ENCODE measurements around the gene ARMC2. TPM values are rescaled to one million over a fixed set of nuclear protein-coding genes. Genes with fewer than 3 reads are reported as not detected.
"Not testable (repeated sequence)": the region's sequence is repeated elsewhere in the genome, so short reads cannot be mapped to it uniquely, and the experiment has no call there.

ARMC2 gene
- total and polyA plus RNA-seq, 4 donors = 11.8 to 18.5 (median 14.3) TPM

- no peak for DNase-seq (ENCODE audit: low read depth in 4 of 6, low spot score in 6 of 6)
- Histone ChIP-seq H3K27me3 (ENCODE audit: control insufficient read depth, insufficient read depth, low read length) (no peaks in the 10 kb centered on the region), H3K4me1 (ENCODE audit: control insufficient read depth, insufficient read depth, low read length) (peaks cover 4% of the 10 kb centered on the region), H3K4me3 (ENCODE audit: low read depth, low read length) (no peak overlapping the region), H3K36me3 (ENCODE audit: control insufficient read depth, insufficient read depth, low read length) (peaks cover 8% of the 10 kb centered on the region), H3K27ac (ENCODE audit: low read depth, low read length) (no peak overlapping the region), H3K9me3 (ENCODE audit: control insufficient read depth, insufficient read depth, low read length) (no peaks in the 10 kb centered on the region)
- WGBS (ENCODE audit: insufficient coverage) = 100% methylated on average over 2 of the region's 5 CpGs
These were observed 118.0 kb downstream of the ARMC2 start for GRCh38 chr6:108966251-108966650.

DNA sequence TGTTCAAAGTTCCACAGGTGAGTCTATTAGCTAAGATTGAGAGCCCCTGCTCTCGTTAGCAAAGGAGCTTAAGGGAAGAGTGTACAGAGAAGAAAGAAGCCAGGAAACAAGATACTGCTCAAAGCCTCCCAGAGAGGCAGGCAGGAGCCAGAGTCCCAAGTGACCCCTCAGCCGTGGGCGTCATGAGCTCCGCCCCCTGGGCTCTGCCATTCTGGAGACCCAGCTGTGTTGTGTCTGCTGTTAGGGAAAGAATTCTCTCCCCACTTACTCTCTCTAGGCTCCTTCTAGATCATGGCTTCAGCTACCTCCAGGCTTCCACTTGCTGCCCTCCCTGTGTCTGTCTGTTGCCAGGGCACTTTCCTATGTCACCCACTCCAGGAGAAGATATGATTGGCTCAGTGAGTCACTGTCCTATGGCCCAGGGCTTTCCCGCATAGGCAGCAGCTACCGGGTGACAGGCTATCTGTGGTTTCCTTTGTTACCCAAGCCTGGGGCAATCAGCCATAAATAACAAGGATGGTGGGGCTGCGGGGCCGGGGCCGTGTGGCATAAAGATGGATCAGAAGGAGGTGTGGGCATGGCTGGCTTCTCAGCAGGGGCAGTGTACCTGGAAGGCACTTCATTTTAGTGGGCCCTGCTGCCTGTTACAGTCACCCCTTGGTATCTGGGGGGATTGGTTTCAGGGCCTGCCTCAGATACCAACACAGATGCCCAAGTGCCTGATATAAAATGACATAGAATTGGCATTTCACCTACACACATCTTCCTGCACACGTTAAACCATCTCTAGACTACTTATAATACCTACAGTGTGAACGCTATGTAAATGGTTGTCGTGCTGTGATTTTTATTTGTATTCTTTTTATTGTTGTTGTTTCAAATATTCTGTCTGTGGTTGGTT, 118.9 kb downstream of the ARMC2 start:
- Histone ChIP-seq H3K27ac (ENCODE audit: low read depth, low read length) (no peak overlapping the region), H3K4me1 (ENCODE audit: control insufficient read depth, insufficient read depth, low read length) (peaks cover 4% of the 10 kb centered on the region), H3K27me3 (ENCODE audit: control insufficient read depth, insufficient read depth, low read length) (no peaks in the 10 kb centered on the region), H3K4me3 (ENCODE audit: low read depth, low read length) (no peak overlapping the region), H3K9me3 (ENCODE audit: control insufficient read depth, insufficient read depth, low read length) (no peaks in the 10 kb centered on the region), H3K36me3 (ENCODE audit: control insufficient read depth, insufficient read depth, low read length) (peaks cover 8% of the 10 kb centered on the region)
- no peak for DNase-seq (ENCODE audit: low read depth in 4 of 6, low spot score in 6 of 6)
- WGBS (ENCODE audit: insufficient coverage) = 28% methylated on average over 3 of the region's 12 CpGs

- Histone ChIP-seq H3K27ac (ENCODE audit: low read depth, low read length) (no peak overlapping the region), H3K36me3 (ENCODE audit: control insufficient read depth, insufficient read depth, low read length) (peaks cover 8% of the 10 kb centered on the region), H3K9me3 (ENCODE audit: control insufficient read depth, insufficient read depth, low read length) (no peaks in the 10 kb centered on the region), H3K4me3 (ENCODE audit: low read depth, low read length) (no peak overlapping the region), H3K27me3 (ENCODE audit: control insufficient read depth, insufficient read depth, low read length) (no peaks in the 10 kb centered on the region), H3K4me1 (ENCODE audit: control insufficient read depth, insufficient read depth, low read length) (peaks cover 4% of the 10 kb centered on the region)
- DNase-seq (ENCODE audit: low read depth in 4 of 6, low spot score in 6 of 6) = no peak
- WGBS (ENCODE audit: insufficient coverage) = 85% methylated on average over 7 of the region's 14 CpGs
These were observed 120.4 kb downstream of the ARMC2 start for GRCh38 chr6:108968325-108969316.

GRCh38 chr6:108969776-108970175, 121.6 kb downstream of the ARMC2 start:
- DNase-seq (ENCODE audit: low read depth in 4 of 6, low spot score in 6 of 6) = no peak
- WGBS (ENCODE audit: insufficient coverage) = 93% methylated on average over 2 of the region's 2 CpGs
- Histone ChIP-seq H3K4me1 (ENCODE audit: control insufficient read depth, insufficient read depth, low read length) (peaks cover 4% of the 10 kb centered on the region), H3K27me3 (ENCODE audit: control insufficient read depth, insufficient read depth, low read length) (no peaks in the 10 kb centered on the region), H3K36me3 (ENCODE audit: control insufficient read depth, insufficient read depth, low read length) (peaks cover 5% of the 10 kb centered on the region), H3K4me3 (ENCODE audit: low read depth, low read length) (no peak overlapping the region), H3K27ac (ENCODE audit: low read depth, low read length) (no peak overlapping the region), H3K9me3 (ENCODE audit: control insufficient read depth, insufficient read depth, low read length) (no peaks in the 10 kb centered on the region)

DNA sequence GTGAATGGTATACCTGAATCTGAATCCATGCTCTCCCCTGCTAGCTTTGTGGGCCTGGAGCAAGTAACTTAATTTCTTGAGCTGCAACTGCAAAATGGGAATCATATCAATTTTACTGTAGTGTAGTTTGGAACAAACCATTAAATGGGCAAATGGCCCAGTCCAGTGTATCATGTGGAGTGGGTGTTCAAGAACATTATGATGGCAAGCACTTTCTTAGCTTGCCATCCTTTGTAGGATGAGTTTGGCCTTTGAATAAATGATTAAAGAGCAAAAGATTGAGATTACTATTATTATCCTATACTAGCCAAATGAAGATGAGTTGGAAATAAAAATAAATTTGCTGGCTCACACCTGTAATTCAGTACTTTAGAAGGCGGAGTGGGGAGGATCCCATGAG, 126.0 kb downstream of the ARMC2 start:
- WGBS (ENCODE audit: insufficient coverage) = 80% methylated on average over 1 of the region's 1 CpG
- Histone ChIP-seq H3K27ac (ENCODE audit: low read depth, low read length) (no peak overlapping the region), H3K9me3 (ENCODE audit: control insufficient read depth, insufficient read depth, low read length) (no peaks in the 10 kb centered on the region)

GRCh38 chr6:108978638-108979037, 130.4 kb downstream of the ARMC2 start:
- H3K9me3 ChIP-seq (ENCODE audit: control insufficient read depth, insufficient read depth, low read length); H3K4me1 ChIP-seq (ENCODE audit: control insufficient read depth, insufficient read depth, low read length); H3K36me3 ChIP-seq (ENCODE audit: control insufficient read depth, insufficient read depth, low read length); H3K27ac ChIP-seq (ENCODE audit: low read depth, low read length); H3K4me3 ChIP-seq (ENCODE audit: low read depth, low read length); DNase-seq (ENCODE audit: low read depth in 4 of 6, low spot score in 6 of 6); H3K27me3 ChIP-seq (ENCODE audit: control insufficient read depth, insufficient read depth, low read length): not testable (repeated sequence)
- WGBS (ENCODE audit: insufficient coverage) = no CpG with 5 or more reads among the region's 1 CpG

More for the DNA sequence above, 126.0 kb downstream of the ARMC2 start:
- Histone ChIP-seq H3K36me3 (ENCODE audit: control insufficient read depth, insufficient read depth, low read length) (no peaks in the 10 kb centered on the region), H3K4me3 (ENCODE audit: low read depth, low read length) (no peak overlapping the region), H3K4me1 (ENCODE audit: control insufficient read depth, insufficient read depth, low read length) (no peaks in the 10 kb centered on the region), H3K27me3 (ENCODE audit: control insufficient read depth, insufficient read depth, low read length) (no peaks in the 10 kb centered on the region)
- no peak for DNase-seq (ENCODE audit: low read depth in 4 of 6, low spot score in 6 of 6)

DNA sequence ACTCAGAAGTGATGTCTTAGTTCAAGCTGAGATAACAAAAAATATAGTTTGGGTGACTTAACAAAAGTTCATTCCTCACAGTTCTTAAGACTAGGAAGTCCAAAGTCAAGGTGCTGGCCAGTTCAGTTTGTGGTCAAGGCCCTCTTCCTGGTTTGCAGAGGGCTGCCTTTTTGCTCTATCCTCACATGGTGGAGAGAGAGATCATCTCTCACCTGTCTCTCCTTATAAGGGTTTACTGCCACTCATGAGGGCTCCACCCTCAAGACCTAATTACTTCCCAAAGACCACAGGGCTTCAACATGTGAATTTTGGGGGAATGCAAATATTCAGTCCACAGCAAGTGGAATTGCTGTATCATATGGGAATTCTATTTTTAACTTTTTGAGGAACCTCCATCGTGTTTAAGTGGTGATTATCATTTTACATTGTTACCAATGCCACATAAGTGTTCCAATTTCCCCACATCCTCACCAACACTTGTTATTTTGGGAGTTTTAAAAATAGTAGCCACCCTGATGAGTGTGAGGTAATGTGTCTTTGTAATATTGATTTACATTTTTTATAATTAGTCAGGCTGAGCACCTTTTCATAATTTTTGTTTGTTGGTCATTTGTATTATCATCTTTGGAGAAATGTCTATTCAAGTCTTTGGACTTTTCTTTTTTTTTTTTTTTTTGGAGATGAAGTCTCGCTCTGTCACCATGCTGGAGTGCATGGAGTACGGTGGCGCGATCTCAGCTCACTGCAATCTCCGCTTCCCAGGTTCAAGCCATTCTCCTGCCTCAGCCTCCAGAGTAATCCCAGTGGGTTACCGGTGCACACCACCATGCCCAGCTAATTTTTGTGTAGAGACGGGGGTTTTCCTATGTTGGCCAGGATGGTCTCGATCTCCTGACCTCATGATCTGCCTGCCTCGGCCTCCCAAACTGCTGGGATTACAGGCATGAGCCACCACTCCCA, 134.2 kb downstream of the ARMC2 start:
- H3K9me3 ChIP-seq (ENCODE audit: control insufficient read depth, insufficient read depth, low read length) = no peaks in the 10 kb centered on the region
- no peaks in the 10 kb centered on the region for H3K4me1 ChIP-seq (ENCODE audit: control insufficient read depth, insufficient read depth, low read length)
- no peak for DNase-seq (ENCODE audit: low read depth in 4 of 6, low spot score in 6 of 6)
- H3K27ac ChIP-seq (ENCODE audit: low read depth, low read length) = no peak overlapping the region
- 100% methylated on average over 5 of the region's 10 CpGs for WGBS (ENCODE audit: insufficient coverage)
- no peak overlapping the region for H3K4me3 ChIP-seq (ENCODE audit: low read depth, low read length)
- no peaks in the 10 kb centered on the region for H3K36me3 ChIP-seq (ENCODE audit: control insufficient read depth, insufficient read depth, low read length)
- no peaks in the 10 kb centered on the region for H3K27me3 ChIP-seq (ENCODE audit: control insufficient read depth, insufficient read depth, low read length)

GRCh38 chr6:108983151-108983550, 134.9 kb downstream of the ARMC2 start:
- Histone ChIP-seq H3K4me1 (ENCODE audit: control insufficient read depth, insufficient read depth, low read length) (no peaks in the 10 kb centered on the region), H3K27ac (ENCODE audit: low read depth, low read length) (no peak overlapping the region), H3K9me3 (ENCODE audit: control insufficient read depth, insufficient read depth, low read length) (no peaks in the 10 kb centered on the region), H3K36me3 (ENCODE audit: control insufficient read depth, insufficient read depth, low read length) (peaks cover 3% of the 10 kb centered on the region), H3K27me3 (ENCODE audit: control insufficient read depth, insufficient read depth, low read length) (no peaks in the 10 kb centered on the region), H3K4me3 (ENCODE audit: low read depth, low read length) (no peak overlapping the region)
- no CpG with 5 or more reads among the region's 1 CpG for WGBS (ENCODE audit: insufficient coverage)
- DNase-seq (ENCODE audit: low read depth in 4 of 6, low spot score in 6 of 6) = no peak

DNA sequence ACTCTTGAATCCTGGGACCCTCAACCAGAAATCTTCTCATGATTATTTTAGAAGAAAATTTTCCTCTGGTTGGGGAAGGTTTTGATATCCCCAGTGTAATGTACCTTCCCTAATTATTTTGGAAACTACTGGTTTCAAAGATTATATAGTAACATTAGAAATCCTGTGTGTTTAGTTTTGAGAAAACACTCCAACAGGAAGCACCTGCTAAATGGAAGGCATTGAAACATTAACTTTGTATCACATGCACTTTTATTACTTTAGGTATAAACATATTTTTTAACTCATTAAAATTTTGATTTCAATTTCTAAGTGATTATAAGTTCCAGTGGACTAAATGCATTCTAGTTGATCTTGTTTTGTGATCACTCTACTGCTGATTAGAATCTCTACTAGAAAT, 137.1 kb downstream of the ARMC2 start:
- Histone ChIP-seq H3K27ac (ENCODE audit: low read depth, low read length) (no peak overlapping the region), H3K4me3 (ENCODE audit: low read depth, low read length) (no peak overlapping the region), H3K36me3 (ENCODE audit: control insufficient read depth, insufficient read depth, low read length) (peaks cover 7% of the 10 kb centered on the region), H3K27me3 (ENCODE audit: control insufficient read depth, insufficient read depth, low read length) (no peaks in the 10 kb centered on the region), H3K9me3 (ENCODE audit: control insufficient read depth, insufficient read depth, low read length) (no peaks in the 10 kb centered on the region), H3K4me1 (ENCODE audit: control insufficient read depth, insufficient read depth, low read length) (no peaks in the 10 kb centered on the region)
- DNase-seq (ENCODE audit: low read depth in 4 of 6, low spot score in 6 of 6) = no peak

All from spinal cord (tissue), 10 donors.